ENCODE measurements around the gene GTF2H4. TPM values are rescaled to one million over a fixed set of nuclear protein-coding genes. Genes with fewer than 3 reads are reported as not detected.

Gene GTF2H4
- total and polyA plus RNA-seq, 8 donors = 3.9 to 67.4 (median 13.0) TPM

DNA sequence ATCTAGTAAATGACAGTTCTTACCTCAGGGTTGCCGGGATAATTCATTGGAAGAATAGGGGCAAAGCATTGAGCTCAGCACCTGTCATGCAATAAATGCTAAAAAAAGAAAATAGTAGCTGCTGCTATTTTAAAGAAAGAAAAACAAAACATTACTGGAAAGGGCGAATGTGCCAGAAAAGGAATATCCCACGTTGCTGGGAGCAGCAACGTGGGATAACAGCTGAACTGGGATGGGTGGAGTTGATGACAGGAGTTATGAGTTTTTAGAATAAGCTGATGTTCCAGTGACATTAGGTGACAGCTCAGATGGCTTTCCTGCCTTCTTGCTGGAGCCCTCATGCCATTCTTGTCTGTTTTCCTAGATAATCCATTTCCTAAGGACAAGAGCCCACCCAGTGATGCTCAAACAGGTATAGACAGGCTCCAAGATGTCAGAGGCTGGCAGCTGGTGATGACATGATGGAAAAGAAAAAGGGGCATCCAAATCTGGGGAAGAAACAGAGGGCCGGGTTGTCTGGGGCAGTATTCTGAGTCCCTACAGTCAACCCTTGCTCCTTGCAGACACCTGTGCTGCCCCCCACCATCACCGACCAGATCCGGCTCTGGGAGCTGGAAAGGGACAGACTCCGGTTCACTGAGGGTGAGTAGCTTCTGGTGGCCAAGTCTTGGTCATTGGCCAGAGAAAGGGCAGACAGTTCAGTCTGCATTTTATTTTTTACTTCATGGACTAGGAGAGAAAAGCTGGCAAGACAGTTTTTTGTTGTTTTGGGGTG is 4.9 kb downstream of the GTF2H4 start:
- H3K4me1 ChIP-seq = peaks cover 32 to 55% (median 45%) of the 10 kb centered on the region in 4 donors
- intact Hi-C loops (cut with DNase I; ENCODE audit: low total_unique reads) = no loop called here
- WGBS, 5 donors = 71 to 82% (median 81%) methylated on average over 7 to 8 of the region's 8 CpGs
- H3K27ac ChIP-seq = peak overlapping the region in 4 of 5 donors; percentile 87 to 95 (median 93)
- no peak for DNase-seq
- H3K9me3 ChIP-seq = no peaks in the 10 kb centered on the region
- H3K27me3 ChIP-seq = no peaks in the 10 kb centered on the region
- H3K36me3 ChIP-seq = peaks cover 21 to 52% (median 47%) of the 10 kb centered on the region in 4 donors
- peak overlapping the region in 1 of 4 donors; percentile 56 for H3K4me3 ChIP-seq
- TF ChIP-seq EP300 (IDR thresholded peaks at IDR 0.05) (no peak), POLR2A (IDR thresholded peaks at IDR 0.05) (no peak), POLR2AphosphoS5 (IDR thresholded peaks at IDR 0.05) (no peak)
- TF ChIP-seq, protein P1, sequence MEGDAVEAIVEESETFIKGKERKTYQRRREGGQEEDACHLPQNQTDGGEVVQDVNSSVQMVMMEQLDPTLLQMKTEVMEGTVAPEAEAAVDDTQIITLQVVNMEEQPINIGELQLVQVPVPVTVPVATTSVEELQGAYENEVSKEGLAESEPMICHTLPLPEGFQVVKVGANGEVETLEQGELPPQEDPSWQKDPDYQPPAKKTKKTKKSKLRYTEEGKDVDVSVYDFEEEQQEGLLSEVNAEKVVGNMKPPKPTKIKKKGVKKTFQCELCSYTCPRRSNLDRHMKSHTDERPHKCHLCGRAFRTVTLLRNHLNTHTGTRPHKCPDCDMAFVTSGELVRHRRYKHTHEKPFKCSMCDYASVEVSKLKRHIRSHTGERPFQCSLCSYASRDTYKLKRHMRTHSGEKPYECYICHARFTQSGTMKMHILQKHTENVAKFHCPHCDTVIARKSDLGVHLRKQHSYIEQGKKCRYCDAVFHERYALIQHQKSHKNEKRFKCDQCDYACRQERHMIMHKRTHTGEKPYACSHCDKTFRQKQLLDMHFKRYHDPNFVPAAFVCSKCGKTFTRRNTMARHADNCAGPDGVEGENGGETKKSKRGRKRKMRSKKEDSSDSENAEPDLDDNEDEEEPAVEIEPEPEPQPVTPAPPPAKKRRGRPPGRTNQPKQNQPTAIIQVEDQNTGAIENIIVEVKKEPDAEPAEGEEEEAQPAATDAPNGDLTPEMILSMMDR (IDR thresholded peaks at IDR 0.05) = no peak

DNA sequence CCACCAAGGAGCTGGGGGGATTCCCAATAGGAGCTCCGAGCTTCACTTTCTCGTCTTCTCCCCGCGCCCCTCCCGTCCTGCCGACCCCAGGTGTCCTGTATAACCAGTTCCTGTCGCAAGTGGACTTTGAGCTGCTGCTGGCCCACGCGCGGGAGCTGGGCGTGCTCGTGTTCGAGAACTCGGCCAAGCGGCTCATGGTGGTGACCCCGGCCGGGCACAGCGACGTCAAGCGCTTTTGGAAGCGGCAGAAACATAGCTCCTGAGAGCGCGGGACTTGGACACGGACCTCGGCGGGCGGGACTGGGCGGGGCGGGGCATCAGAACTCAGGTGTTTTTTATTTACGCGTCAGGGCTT is 5.7 kb downstream of the GTF2H4 start:
- intact Hi-C loops (cut with DNase I; ENCODE audit: low total_unique reads) = no loop called here
- peak overlapping the region; percentile 56 to 68 (median 58) for H3K4me3 ChIP-seq
- H3K27me3 ChIP-seq = no peaks in the 10 kb centered on the region
- no peak for DNase-seq
- peak overlapping the region; percentile 87 to 95 (median 94) for H3K27ac ChIP-seq
- no peaks in the 10 kb centered on the region for H3K9me3 ChIP-seq
- peaks cover 25 to 60% (median 55%) of the 10 kb centered on the region in 4 donors for H3K36me3 ChIP-seq
- TF ChIP-seq EP300 (IDR thresholded peaks at IDR 0.05) = no peak
- TF ChIP-seq, protein P1 (IDR thresholded peaks at IDR 0.05) = no peak
- no peak for TF ChIP-seq POLR2AphosphoS5 (IDR thresholded peaks at IDR 0.05)
- no peak for TF ChIP-seq POLR2A (IDR thresholded peaks at IDR 0.05)
- 2 to 5% (median 3%) methylated on average over 15 to 31 of the region's 31 CpGs for WGBS, 5 donors
- peaks cover 30 to 51% (median 41%) of the 10 kb centered on the region in 4 donors for H3K4me1 ChIP-seq

DNA sequence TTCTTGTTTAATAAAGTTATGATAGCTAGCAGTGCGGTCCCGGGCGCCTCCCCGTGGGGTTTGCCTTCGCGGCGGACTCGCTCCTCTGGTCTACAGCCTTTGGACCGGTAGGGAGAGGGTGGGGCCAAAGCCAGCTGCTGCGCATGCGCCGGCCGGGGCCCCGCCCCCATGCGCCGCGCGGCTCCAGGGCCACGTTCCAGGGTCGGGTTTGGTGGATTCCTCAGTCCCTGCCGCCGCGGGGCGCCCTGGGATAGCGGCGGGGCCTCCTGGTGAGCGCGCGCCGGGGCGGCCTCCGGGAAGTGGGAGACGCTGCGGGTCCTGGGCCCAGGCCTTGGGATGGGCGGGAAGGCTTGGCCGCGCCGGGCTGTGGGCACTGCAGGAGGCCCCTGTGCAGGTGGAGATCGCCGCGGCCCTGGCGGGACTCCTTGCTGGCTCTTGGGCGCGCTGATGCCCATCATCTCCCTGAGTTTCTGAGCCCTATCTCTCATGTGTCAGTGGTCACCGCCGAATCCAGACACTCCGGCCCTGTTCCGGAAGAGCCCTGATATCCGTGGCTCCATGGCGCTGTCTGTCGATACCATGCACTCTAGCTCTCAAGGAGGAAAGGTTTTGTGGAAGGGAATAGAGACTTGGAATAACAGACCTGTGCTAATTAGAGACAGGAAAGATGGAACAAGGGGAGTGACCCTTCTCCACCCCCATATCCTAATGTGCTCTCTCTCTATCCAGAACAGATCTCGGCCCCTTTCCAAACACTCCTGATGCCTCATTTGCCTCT is 6.3 kb downstream of the GTF2H4 start, which contains the start of gene VARS2:
VARS2 (plus strand) TSS at position 163 of the 778 bp plus-strand sequence; CDS start at position 762, 599 bp downstream.
- Histone ChIP-seq H3K4me1 (peaks cover 25 to 45% (median 35%) of the 10 kb centered on the region in 4 donors), H3K27ac (peak within 1 kb of the TSS; percentile 87 to 95 (median 94)), H3K27me3 (no peaks in the 10 kb centered on the region), H3K36me3 (peaks cover 31 to 66% (median 60%) of the 10 kb centered on the region in 4 donors), H3K9me3 (no peaks in the 10 kb centered on the region), H3K4me3 (peak within 1 kb of the TSS; percentile 56 to 68 (median 58))
- DNase-seq = peak; percentile 94 to 98
- WGBS, 5 donors = 0 to 2% (median 1%) methylated on average over 30 to 52 of the region's 52 CpGs
- TF ChIP-seq POLR2AphosphoS5 (IDR thresholded peaks at IDR 0.05) (peak; percentile 74 to 95 (median 90)), EP300 (IDR thresholded peaks at IDR 0.05) (no peak), POLR2A (IDR thresholded peaks at IDR 0.05) (peak in 1 of 4 donors; percentile 31)
- TF ChIP-seq, protein P1 (IDR thresholded peaks at IDR 0.05) = peak in 4 of 7 experiments; percentile 13 to 61 (median 25)
- intact Hi-C loops (cut with DNase I; ENCODE audit: low total_unique reads) = no loop called here
